Right lobe of liver (tissue), 6 donors: Measurements from ENCODE around the gene KRTAP21-2. TPM values are rescaled to one million over a fixed set of nuclear protein-coding genes. Genes with fewer than 3 reads are reported as not detected.

Experiments
- ATAC-seq, 4 donors: fragments of 200-7000 bp; cut with Tn5 transposase; one replicate each; pipeline ENCODE4 v1.9.1; 2020; ENCODE audit warnings: mild to moderate bottlenecking in 4 of 4, moderate library complexity in 4 of 4
- DNase-seq, 3 donors: peaks; one replicate each; pipeline ENCODE4 v3.0.0-alpha.2; 2020
- H3K27ac ChIP-seq, 3 donors: fragments of 200-600 bp; one replicate each; pipeline ENCODE4 v1.8.0; 2022
- H3K27me3 ChIP-seq, 2 donors: fragments of 200-600 bp; one replicate each; pipeline ENCODE4 v1.8.0; 2022
- H3K36me3 ChIP-seq, 4 donors: fragments of 200-600 bp; sonication (generic) in 1 of 4; one replicate each; pipeline versions ENCODE4 v1.5.1 to v1.8.0; 2017 to 2022; ENCODE audit warnings: control low read depth in 1 of 4
- H3K4me1 ChIP-seq, 4 donors: fragments of 200-600 bp; sonication (generic) in 1 of 4; one replicate each; pipeline versions ENCODE4 v1.5.1 to v1.8.0; 2017 to 2022; ENCODE audit warnings: control low read depth in 1 of 4
- H3K4me3 ChIP-seq, 3 donors: fragments of 200-600 bp; one replicate each; pipeline ENCODE4 v1.8.0; 2022
- H3K9me3 ChIP-seq, 4 donors: fragments of 200-600 bp; sonication (generic) in 1 of 4; one replicate each; pipeline versions ENCODE4 v1.5.1 to v1.8.0; 2017 to 2022; ENCODE audit warnings: control low read depth in 1 of 4
- POLR2A ChIP-seq: fragments of 450-650 bp; IDR thresholded peaks from one replicate; pipeline ENCODE4 v1.6.1; 2017; ENCODE audit warnings: antibody characterized with exemption, mild to moderate bottlenecking
- WGBS: methylation state at CpG from one replicate; pipeline ENCODE4 v1.1.6; 2018; ENCODE audit warnings: low coverage, low lambda C conversion rate; ENCODE audit not compliant: insufficient coverage; ENCODE audit errors: missing lambda C conversion rate; 5-methylcytosine and 5-hydroxymethylcytosine counted together
- intact Hi-C, 2 donors: fragments of 100-400 bp; cut with DNase I; formaldehyde crosslinking; loops; one replicate each; pipeline versions ENCODE4 v1.11.2 to v1.14.1; 2022
- total RNA-seq, 6 experiments: library from RNA; depleted of rRNA in 2 of 6; stranded (reverse); fragments of >200 nt in 2 of 6; fragmentation: NEBNext Ultra II Directional in 3 of 6; extraction: Animal tissue kit (Norgen Biotek cat#: 25700) in 3 of 6; gene quantifications; one replicate each; pipeline versions ENCODE4 v1.1.0 to v1.2.4, GENCODE V29; 2016 to 2023
- TF ChIP-seq, protein P1 (sequence below), 4 donors: fragments of 200-600 bp in 3 of 4; fragments of 450-650 bp in 1 of 4; IDR thresholded peaks; one replicate each; pipeline versions ENCODE4 v1.5.1 to v1.8.0; 2016 to 2022; ENCODE audit warnings: antibody characterized with exemption in 4 of 4, mild to moderate bottlenecking in 2 of 4
- donor health status: DM: no; HTN: yes; CAD: no.
- donor health status: DM: no; HTN: no; CAD: no.
- donor health status: DM: no; HTN: no; CAD: no.
- donor health status: DM: no; HTN: yes; CAD: no.
- donor health status: DM: no; HTN: yes; CAD: no.

Gene KRTAP21-2
- total RNA-seq, 6 experiments from 2014 or later: not detected

DNA sequence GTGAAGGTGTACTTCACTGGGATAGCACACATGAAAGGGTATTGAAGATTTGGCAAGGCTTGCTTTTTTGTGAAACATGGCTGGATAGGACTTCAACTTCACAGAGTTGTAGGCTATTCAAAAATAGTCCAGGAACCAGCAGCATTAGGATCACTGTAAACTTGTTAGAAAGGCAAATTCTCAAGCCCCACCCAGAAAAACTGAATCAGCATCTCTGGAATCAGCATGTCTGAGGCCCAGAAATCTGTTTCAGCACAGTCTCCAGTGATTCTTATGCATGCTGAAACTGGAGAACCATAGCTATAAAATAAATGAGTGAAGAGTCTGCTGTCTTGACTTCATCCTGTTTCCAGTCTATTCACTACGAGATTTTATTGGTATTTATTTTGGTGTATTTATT lies 20.3 kb downstream of the KRTAP21-2 start:
- Histone ChIP-seq H3K9me3 (no peaks in the 10 kb centered on the region), H3K4me3 (no peak overlapping the region), H3K4me1 (no peaks in the 10 kb centered on the region), H3K36me3 (no peaks in the 10 kb centered on the region), H3K27ac (no peak overlapping the region), H3K27me3 (no peaks in the 10 kb centered on the region)
- no peak for ATAC-seq
- no peak for DNase-seq
- 16% methylated on average over 1 of the region's 1 CpG for WGBS
- intact Hi-C loops: no loop called here
- TF ChIP-seq, protein P1, sequence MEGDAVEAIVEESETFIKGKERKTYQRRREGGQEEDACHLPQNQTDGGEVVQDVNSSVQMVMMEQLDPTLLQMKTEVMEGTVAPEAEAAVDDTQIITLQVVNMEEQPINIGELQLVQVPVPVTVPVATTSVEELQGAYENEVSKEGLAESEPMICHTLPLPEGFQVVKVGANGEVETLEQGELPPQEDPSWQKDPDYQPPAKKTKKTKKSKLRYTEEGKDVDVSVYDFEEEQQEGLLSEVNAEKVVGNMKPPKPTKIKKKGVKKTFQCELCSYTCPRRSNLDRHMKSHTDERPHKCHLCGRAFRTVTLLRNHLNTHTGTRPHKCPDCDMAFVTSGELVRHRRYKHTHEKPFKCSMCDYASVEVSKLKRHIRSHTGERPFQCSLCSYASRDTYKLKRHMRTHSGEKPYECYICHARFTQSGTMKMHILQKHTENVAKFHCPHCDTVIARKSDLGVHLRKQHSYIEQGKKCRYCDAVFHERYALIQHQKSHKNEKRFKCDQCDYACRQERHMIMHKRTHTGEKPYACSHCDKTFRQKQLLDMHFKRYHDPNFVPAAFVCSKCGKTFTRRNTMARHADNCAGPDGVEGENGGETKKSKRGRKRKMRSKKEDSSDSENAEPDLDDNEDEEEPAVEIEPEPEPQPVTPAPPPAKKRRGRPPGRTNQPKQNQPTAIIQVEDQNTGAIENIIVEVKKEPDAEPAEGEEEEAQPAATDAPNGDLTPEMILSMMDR (IDR thresholded peaks at IDR 0.05): no peak
- TF ChIP-seq POLR2A: no peak

DNA sequence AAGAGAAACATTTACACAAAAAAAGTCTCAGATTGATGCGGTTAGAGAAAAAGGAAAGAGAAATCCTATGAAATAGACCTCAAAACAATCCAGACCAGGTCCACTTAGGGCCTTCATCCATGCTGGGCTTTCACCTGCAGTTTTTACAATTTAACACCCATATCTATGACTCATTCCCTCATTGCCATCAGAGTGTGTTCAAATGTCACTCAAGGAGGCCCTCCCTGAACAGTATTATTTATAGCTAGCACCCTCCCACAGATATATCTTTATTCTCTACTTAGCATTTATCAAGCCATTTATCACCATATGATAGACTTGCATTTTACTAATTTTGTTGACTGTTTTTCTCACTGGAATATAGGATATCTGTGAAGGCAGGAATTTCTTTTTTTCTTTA lies 27.7 kb downstream of the KRTAP21-2 start:
- DNase-seq (no peak), ATAC-seq (no peak)
- Histone ChIP-seq H3K4me1 (no peaks in the 10 kb centered on the region), H3K27ac (no peak overlapping the region), H3K4me3 (no peak overlapping the region), H3K27me3 (no peaks in the 10 kb centered on the region), H3K9me3 (no peaks in the 10 kb centered on the region), H3K36me3 (no peaks in the 10 kb centered on the region)
- WGBS: 80% methylated on average over 1 of the region's 1 CpG
- TF ChIP-seq, protein P1 (IDR thresholded peaks at IDR 0.05): no peak
- TF ChIP-seq POLR2A: no peak
- intact Hi-C loops: no loop called here

DNA sequence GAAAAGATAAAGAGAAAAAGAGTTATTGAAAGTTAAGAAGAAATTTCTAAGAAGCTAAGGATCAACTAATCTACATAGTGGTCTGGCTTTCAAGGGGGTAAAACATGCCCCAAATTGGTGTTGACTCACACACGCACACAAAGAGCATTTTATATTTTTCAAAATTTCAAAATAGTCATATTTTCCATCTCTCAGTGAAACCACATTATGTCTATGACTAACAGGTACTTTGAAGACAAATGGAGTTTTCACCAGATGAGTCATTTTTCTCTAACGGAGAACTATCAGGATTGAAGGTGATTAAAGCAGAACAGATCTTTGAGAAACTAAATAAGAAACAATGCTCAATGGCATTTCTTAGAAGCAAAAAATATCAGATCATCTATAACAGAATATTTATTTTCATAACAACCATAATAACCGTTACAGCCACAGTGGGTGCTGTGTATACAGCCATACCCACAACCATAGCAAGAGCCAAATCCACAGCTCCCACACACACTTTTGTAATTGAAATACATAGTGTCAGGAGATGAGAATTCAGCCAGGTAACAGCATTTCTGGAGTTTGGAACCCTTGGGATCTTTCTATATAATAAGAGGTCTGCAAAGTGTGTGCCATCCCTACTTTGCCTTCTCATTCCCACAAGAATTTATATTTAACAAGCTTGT lies 28.7 kb downstream of the KRTAP21-2 start, which contains the start of gene KRTAP21-3:
KRTAP21-3 (minus strand) TSS at position 539 of the 671 bp plus-strand sequence; CDS start at position 521, 18 bp downstream.
- TF ChIP-seq POLR2A: no peak
- TF ChIP-seq, protein P1 (IDR thresholded peaks at IDR 0.05): no peak
- Histone ChIP-seq H3K4me1 (no peaks in the 10 kb centered on the region), H3K4me3 (no peak within 1 kb of the TSS), H3K27ac (no peak within 1 kb of the TSS), H3K36me3 (no peaks in the 10 kb centered on the region), H3K27me3 (no peaks in the 10 kb centered on the region), H3K9me3 (no peaks in the 10 kb centered on the region)
- ATAC-seq (no peak), DNase-seq (no peak)
- 55% methylated on average over 3 of the region's 3 CpGs for WGBS
- intact Hi-C loops: no loop called here

DNA sequence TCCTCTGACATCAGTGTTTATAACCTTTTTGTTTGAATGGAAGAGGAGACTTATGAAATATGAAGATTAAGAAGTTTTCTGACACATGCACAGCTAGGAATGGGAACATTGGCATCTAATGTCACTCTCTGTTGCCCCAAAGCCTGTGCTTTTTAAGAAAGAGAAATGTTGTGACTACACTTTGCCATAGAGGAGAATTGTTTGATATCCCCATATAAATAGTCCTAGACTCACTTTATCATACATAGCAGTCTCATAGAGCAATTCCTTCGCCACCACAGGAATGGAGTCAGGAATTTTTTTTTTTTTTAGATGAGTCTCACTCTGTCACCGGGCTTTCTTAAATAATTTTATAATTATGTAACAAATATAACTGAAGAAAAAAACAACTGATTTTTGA lies 30.0 kb downstream of the KRTAP21-2 start:
- H3K27me3 ChIP-seq: no peaks in the 10 kb centered on the region

More for the DNA sequence above, 30.0 kb downstream of the KRTAP21-2 start:
- no peaks in the 10 kb centered on the region for H3K36me3 ChIP-seq
- 51% methylated on average over 2 of the region's 2 CpGs for WGBS
- no peaks in the 10 kb centered on the region for H3K4me1 ChIP-seq
- intact Hi-C loops: no loop called here
- ATAC-seq (no peak), DNase-seq (no peak)
- no peaks in the 10 kb centered on the region for H3K9me3 ChIP-seq
- no peak for TF ChIP-seq POLR2A
- TF ChIP-seq, protein P1 (IDR thresholded peaks at IDR 0.05): no peak
- H3K27ac ChIP-seq: no peak overlapping the region
- H3K4me3 ChIP-seq: no peak overlapping the region
